K562 (cell line): Measurements from ENCODE around the gene PGAM2. TPM values are rescaled to one million over a fixed set of nuclear protein-coding genes. Genes with fewer than 3 reads are reported as not detected.

Source experiments
- CBFA2T2 ChIP-seq: fragments of 450-650 bp; conservative IDR thresholded peaks from 2 replicates; pipeline ENCODE4 v1.6.1; 2017; ENCODE audit warnings: mild to moderate bottlenecking
- DPF2 ChIP-seq: fragments of 450-650 bp; IDR thresholded peaks from 2 replicates; pipeline ENCODE4 v1.6.1; 2016
- ETV1 ChIP-seq: fragments of 450-650 bp; conservative IDR thresholded peaks from 2 replicates; pipeline ENCODE4 v1.6.1; 2016; ENCODE audit warnings: missing genetic modification characterization, control low read depth, low read depth, missing compliant biosample characterization
- FOSL1 ChIP-seq: fragments of 200-800 bp; sonication (Bioruptor generic); conservative IDR thresholded peaks from 2 replicates; pipeline ENCODE4 v1.6.1; 2016; ENCODE audit warnings: missing genetic modification characterization, missing compliant biosample characterization
- GABPA ChIP-seq: fragments of 200-800 bp; sonication (Bioruptor generic); conservative IDR thresholded peaks from 2 replicates; pipeline ENCODE4 v1.6.1; 2016; ENCODE audit warnings: low read depth, missing genetic modification characterization, missing compliant biosample characterization
- GATAD2A ChIP-seq: fragments of 450-650 bp; IDR thresholded peaks from 2 replicates; pipeline ENCODE4 v1.6.1; 2017
- HDAC2 ChIP-seq: fragments of 450-650 bp; IDR thresholded peaks from 2 replicates; pipeline ENCODE4 v1.6.1; 2016; ENCODE audit warnings: mild to moderate bottlenecking
- KAT8 ChIP-seq: fragments of 450-650 bp; IDR thresholded peaks from 2 replicates; pipeline ENCODE4 v1.6.1; 2016; ENCODE audit warnings: low read depth, mild to moderate bottlenecking
- KDM1A ChIP-seq, 2 experiments: fragments of 450-650 bp; IDR thresholded peaks; 2 replicates each; pipeline ENCODE4 v1.6.1; 2016; ENCODE audit warnings: mild to moderate bottlenecking in 2 of 2
- MCM2 ChIP-seq: fragments of 450-650 bp; IDR thresholded peaks from 2 replicates; pipeline ENCODE4 v1.6.1; 2017; ENCODE audit warnings: low read depth, mild to moderate bottlenecking
- MEF2A ChIP-seq: IDR thresholded peaks from 2 replicates; pipeline ENCODE4 v1.6.1; 2011; ENCODE audit warnings: low read depth, mild to moderate bottlenecking, low read length, moderate library complexity; ENCODE audit not compliant: control insufficient read depth
- MEF2D ChIP-seq: conservative IDR thresholded peaks from 2 replicates; pipeline ENCODE4 v1.6.1; 2016; ENCODE audit warnings: low read depth, missing genetic modification characterization, missing compliant biosample characterization
- PHB2 ChIP-seq: fragments of 450-650 bp; IDR thresholded peaks from 2 replicates; pipeline ENCODE4 v1.6.1; 2017; ENCODE audit warnings: low read depth
- POLR2A ChIP-seq: fragments of 450-650 bp; conservative IDR thresholded peaks from 2 replicates; pipeline ENCODE4 v1.6.1; 2016
- POLR2B ChIP-seq: fragments of 450-650 bp; IDR thresholded peaks from 2 replicates; pipeline ENCODE4 v1.6.1; 2018; ENCODE audit warnings: low read depth; ENCODE audit not compliant: partially characterized antibody
- SIRT6 ChIP-seq: IDR thresholded peaks from one replicate; pipeline ENCODE4 v1.6.1; 2012; ENCODE audit warnings: low read depth, mild to moderate bottlenecking, control low read depth, inconsistent platforms, low read length, moderate library complexity
- STAG1 ChIP-seq: sonication (generic); formaldehyde crosslinking; IDR thresholded peaks from 2 replicates; pipeline ENCODE4 v1.5.0; 2020; ENCODE audit warnings: missing genetic modification reagents, borderline replicate concordance
- SUPT5H ChIP-seq: fragments of 450-650 bp; IDR thresholded peaks from 2 replicates; pipeline ENCODE4 v1.6.1; 2016
- TOE1 ChIP-seq, 2 experiments: fragments of 450-650 bp in 1 of 2; sonication (generic) in 1 of 2; formaldehyde crosslinking in 1 of 2; IDR thresholded peaks; 2 replicates each; pipeline versions ENCODE4 v1.7.1 to v1.8.0; 2016 to 2022; ENCODE audit warnings: borderline replicate concordance in 2 of 2, mild to moderate bottlenecking in 2 of 2, antibody characterized with exemption in 1 of 2, inconsistent platforms in 1 of 2, low read depth in 1 of 2, missing genetic modification reagents in 1 of 2, moderate library complexity in 1 of 2
- ZKSCAN3 ChIP-seq: fragments of 250-450 bp; sonication (Bioruptor Pico); IDR thresholded peaks from 2 replicates; pipeline ENCODE4 v1.4.0; 2020
- ZNF140 ChIP-seq: fragments of 250-450 bp; sonication (Bioruptor Pico); IDR thresholded peaks from 2 replicates; pipeline ENCODE4 v1.8.0; 2021; ENCODE audit warnings: moderate library complexity, mild to moderate bottlenecking, inconsistent platforms
- ZNF143 ChIP-seq: sonication (generic); formaldehyde crosslinking; IDR thresholded peaks from 2 replicates; pipeline ENCODE4 v1.9.0; 2022; ENCODE audit warnings: mild to moderate bottlenecking, missing genetic modification reagents
- ZNF197 ChIP-seq: fragments of 200-800 bp; sonication (Bioruptor generic); IDR thresholded peaks from 2 replicates; pipeline ENCODE4 v1.6.1; 2016; ENCODE audit warnings: low read depth, missing genetic modification characterization, missing compliant biosample characterization
- ZNF24 ChIP-seq: fragments of 450-650 bp; IDR thresholded peaks from 2 replicates; pipeline ENCODE4 v1.6.1; 2016
- ZNF785 ChIP-seq: fragments of 250-450 bp; sonication (Bioruptor Pico); IDR thresholded peaks from 2 replicates; pipeline ENCODE4 v1.4.0; 2020; ENCODE audit warnings: mild to moderate bottlenecking
- polyA plus RNA-seq, 8 experiments: library from polyadenylated mRNA; depleted of rRNA in 4 of 8; stranded (reverse) in 5 of 8; unstranded in 3 of 8; fragments of >200 nt; fragmentation: Nextera tagmentation in 2 of 8; fragmentation: Illumina TruSeq in 1 of 8; extraction: Ambion mirVana in 2 of 8; extraction: Trizol in 1 of 8; gene quantifications; 2 replicates each; pipeline versions ENCODE4 v1.2.1 to v1.2.3, GENCODE V29; 2011 to 2014; ENCODE audit warnings: inconsistent platforms in 1 of 8, missing spikeins in 1 of 8
- total RNA-seq, 7 experiments: library from RNA; depleted of rRNA in 6 of 7; stranded (reverse); fragments of >200 nt in 6 of 7; fragmentation: Illumina TruSeq in 2 of 7; extraction: Trizol in 2 of 7; gene quantifications; 2 replicates each; pipeline versions ENCODE4 v1.2.1 to v1.2.3, GENCODE V29; 2011 to 2021; ENCODE audit warnings: low replicate concordance in 1 of 7
- TF ChIP-seq, protein P1 (sequence below): sonication (generic); formaldehyde crosslinking; IDR thresholded peaks from 2 replicates; pipeline ENCODE4 v1.8.0; 2022; ENCODE audit warnings: missing genetic modification reagents, mild to moderate bottlenecking, moderate library complexity, borderline replicate concordance

Gene PGAM2
- total and polyA plus RNA-seq, 9 of the 15 experiments (the other 6 are each of a cell fraction or from before 2014, with no cell fraction given): not detected

DNA sequence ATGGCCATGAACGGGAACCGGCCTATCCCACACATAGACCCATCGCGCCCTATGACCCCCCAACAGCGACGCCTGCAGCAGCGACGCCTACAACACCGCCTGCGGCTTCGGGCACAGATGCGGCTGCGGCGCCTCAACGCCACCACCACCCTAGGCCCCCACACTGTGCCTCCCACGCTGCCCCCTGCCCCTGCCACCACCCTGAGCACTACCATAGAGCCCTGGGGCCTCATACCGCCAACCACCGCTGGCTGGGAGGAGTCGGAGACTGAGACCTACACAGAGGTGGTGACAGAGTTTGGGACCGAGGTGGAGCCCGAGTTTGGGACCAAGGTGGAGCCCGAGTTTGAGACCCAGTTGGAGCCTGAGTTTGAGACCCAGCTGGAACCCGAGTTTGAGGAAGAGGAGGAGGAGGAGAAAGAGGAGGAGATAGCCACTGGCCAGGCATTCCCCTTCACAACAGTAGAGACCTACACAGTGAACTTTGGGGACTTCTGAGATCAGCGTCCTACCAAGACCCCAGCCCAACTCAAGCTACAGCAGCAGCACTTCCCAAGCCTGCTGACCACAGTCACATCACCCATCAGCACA, 48.5 kb upstream of the PGAM2 start (continued):
- TF ChIP-seq ZNF197 (CRISPR knock-in tag): no peak
- TF ChIP-seq KDM1A (IDR thresholded peaks at IDR 0.05): no peak
- no peak for TF ChIP-seq MEF2D (tag)
- no peak for TF ChIP-seq ZNF143
- no peak for TF ChIP-seq CBFA2T2
- TF ChIP-seq ETV1 (tag): no peak
- TF ChIP-seq ZKSCAN3 (CRISPR knock-in tag): no peak
- TF ChIP-seq MEF2A: no peak
- TF ChIP-seq ZNF785 (CRISPR knock-in tag): no peak
- peak; percentile 51 for TF ChIP-seq POLR2B
- TF ChIP-seq MCM2: no peak
- TF ChIP-seq DPF2: no peak
- no peak for TF ChIP-seq KAT8
- no peak for TF ChIP-seq TOE1 (IDR thresholded peaks at IDR 0.05; ENCODE audit: borderline replicate concordance)
- TF ChIP-seq TOE1 (CRISPR knock-in tag; IDR thresholded peaks at IDR 0.05; ENCODE audit: borderline replicate concordance, low read depth): no peak
- TF ChIP-seq POLR2A: peak; percentile 55
- TF ChIP-seq GABPA (tag): no peak
- no peak for TF ChIP-seq FOSL1
- TF ChIP-seq, protein P1, sequence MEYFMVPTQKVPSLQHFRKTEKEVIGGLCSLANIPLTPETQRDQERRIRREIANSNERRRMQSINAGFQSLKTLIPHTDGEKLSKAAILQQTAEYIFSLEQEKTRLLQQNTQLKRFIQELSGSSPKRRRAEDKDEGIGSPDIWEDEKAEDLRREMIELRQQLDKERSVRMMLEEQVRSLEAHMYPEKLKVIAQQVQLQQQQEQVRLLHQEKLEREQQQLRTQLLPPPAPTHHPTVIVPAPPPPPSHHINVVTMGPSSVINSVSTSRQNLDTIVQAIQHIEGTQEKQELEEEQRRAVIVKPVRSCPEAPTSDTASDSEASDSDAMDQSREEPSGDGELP (CRISPR knock-in tag): 0 out of 2 replicates have a peak, but pooled peaks have one; percentile 21
- no peak for TF ChIP-seq ZNF140 (CRISPR knock-in tag)
- TF ChIP-seq GATAD2A: 0 out of 2 replicates have a peak, but pooled peaks have one; percentile 21
- TF ChIP-seq SUPT5H: peak; percentile 55
- no peak for TF ChIP-seq ZNF24
- no peak for TF ChIP-seq STAG1 (CRISPR knock-in tag)
- no peak for TF ChIP-seq PHB2
- no peak for TF ChIP-seq SIRT6
- no peak for TF ChIP-seq HDAC2
